Neuronal stem cell (in vitro differentiated cells): ENCODE results near the gene RAB12.

Source experiments
- DNase-seq: peaks from one replicate; pipeline ENCODE4 v3.0.0-alpha.2; 2013; ENCODE audit warnings: low spot score
- H2AFZ ChIP-seq: one replicate; pipeline ENCODE4 v1.6.1; 2013; ENCODE audit warnings: mild to moderate bottlenecking, low read length, inconsistent platforms
- H2AK5ac ChIP-seq: 2 replicates; pipeline ENCODE4 v1.6.1; 2013; ENCODE audit warnings: low read depth, mild to moderate bottlenecking, inconsistent platforms, low read length, moderate library complexity, mixed read lengths
- H2BK120ac ChIP-seq: 2 replicates; pipeline ENCODE4 v1.6.1; 2013; ENCODE audit warnings: low read depth, mild to moderate bottlenecking, inconsistent platforms, low read length, moderate library complexity, mixed read lengths
- H2BK12ac ChIP-seq: one replicate; pipeline ENCODE4 v1.6.1; 2013; ENCODE audit warnings: low read length, inconsistent platforms
- H2BK15ac ChIP-seq: 2 replicates; pipeline ENCODE4 v1.6.1; 2013; ENCODE audit warnings: mild to moderate bottlenecking, low read length, inconsistent platforms, mixed read lengths
- H2BK5ac ChIP-seq: one replicate; pipeline ENCODE4 v1.6.1; 2013; ENCODE audit warnings: inconsistent platforms, mild to moderate bottlenecking, low read length, moderate library complexity
- H3K14ac ChIP-seq: one replicate; pipeline ENCODE4 v1.6.1; 2013; ENCODE audit warnings: low read length, inconsistent platforms
- H3K18ac ChIP-seq: 2 replicates; pipeline ENCODE4 v1.6.1; 2013; ENCODE audit warnings: low read length, inconsistent platforms
- H3K23ac ChIP-seq: 2 replicates; pipeline ENCODE4 v1.6.1; 2013; ENCODE audit warnings: low read depth, mild to moderate bottlenecking, mixed read lengths, low read length, inconsistent platforms; ENCODE audit not compliant: poor library complexity
- H3K27ac ChIP-seq: replicated peaks from 3 replicates; pipeline ENCODE4 v1.5.1; 2013; ENCODE audit warnings: low read length, inconsistent platforms
- H3K27me3 ChIP-seq, 3 experiments: 2 replicates each; pipeline ENCODE4 v1.6.1; 2013; ENCODE audit warnings: low read length in 3 of 3, mild to moderate bottlenecking in 2 of 3, inconsistent platforms in 1 of 3, low read depth in 1 of 3, mixed read lengths in 1 of 3, moderate library complexity in 1 of 3; ENCODE audit not compliant: control insufficient read depth in 3 of 3, insufficient read depth in 3 of 3
- H3K36me3 ChIP-seq, 2 donors: replicated peaks in 1 of 2; 2 replicates each; pipeline ENCODE4 v1.6.1; 2013; ENCODE audit warnings: low read length in 2 of 2; ENCODE audit not compliant: control insufficient read depth in 2 of 2, insufficient read depth in 2 of 2
- H3K4ac ChIP-seq: 2 replicates; pipeline ENCODE4 v1.6.1; 2013; ENCODE audit warnings: inconsistent platforms, mild to moderate bottlenecking, low read length, moderate library complexity
- H3K4me1 ChIP-seq, 2 donors: 1 replicate in 1 of 2; 2 replicates in 1 of 2; pipeline ENCODE4 v1.6.1; 2013; ENCODE audit warnings: low read length in 2 of 2, low read depth in 1 of 2; ENCODE audit not compliant: control insufficient read depth in 2 of 2, insufficient read depth in 1 of 2
- H3K4me2 ChIP-seq: one replicate; pipeline ENCODE4 v1.6.1; 2013; ENCODE audit warnings: mild to moderate bottlenecking, low read length, inconsistent platforms; ENCODE audit not compliant: insufficient read depth, poor library complexity, severe bottlenecking
- H3K4me3 ChIP-seq, 2 donors: 2 replicates each; pipeline ENCODE4 v1.5.1; 2013; ENCODE audit warnings: low read length in 2 of 2, mild to moderate bottlenecking in 2 of 2, inconsistent platforms in 1 of 2, moderate library complexity in 1 of 2
- H3K79me1 ChIP-seq: one replicate; pipeline ENCODE4 v1.6.1; 2013; ENCODE audit warnings: low read depth, mild to moderate bottlenecking, inconsistent platforms, low read length, moderate library complexity
- H3K9ac ChIP-seq: one replicate; pipeline ENCODE4 v1.6.1; 2013; ENCODE audit warnings: mild to moderate bottlenecking, low read depth, low read length, inconsistent platforms; ENCODE audit not compliant: poor library complexity
- H3K9me3 ChIP-seq, 2 donors: replicated peaks in 1 of 2; 2 replicates each; pipeline versions ENCODE3 to v1.6.1; 2013; ENCODE audit warnings: low read length in 2 of 2, mild to moderate bottlenecking in 2 of 2, inconsistent platforms in 1 of 2, low read depth in 1 of 2, mixed read lengths in 1 of 2, moderate library complexity in 1 of 2; ENCODE audit not compliant: control insufficient read depth in 2 of 2, insufficient read depth in 1 of 2
- H4K8ac ChIP-seq: one replicate; pipeline ENCODE4 v1.6.1; 2013; ENCODE audit warnings: low read depth, mild to moderate bottlenecking, inconsistent platforms, low read length, moderate library complexity
- H4K91ac ChIP-seq: one replicate; pipeline ENCODE4 v1.6.1; 2013; ENCODE audit warnings: low read length, low read depth, mild to moderate bottlenecking, inconsistent platforms; ENCODE audit not compliant: poor library complexity
- WGBS, 2 donors: extraction: QIAGEN DNeasy Blood & Tissue Kit; methylation state at CpG; one replicate each; pipeline ENCODE4 v1.1.7; 2013; ENCODE audit warnings: missing lambda C conversion rate in 2 of 2, mixed read lengths in 1 of 2; ENCODE audit not compliant: insufficient read length in 2 of 2, insufficient replicate concordance in 1 of 2; ENCODE audit errors: extremely low coverage in 2 of 2; 5-methylcytosine and 5-hydroxymethylcytosine counted together

The RAB12 gene

DNA sequence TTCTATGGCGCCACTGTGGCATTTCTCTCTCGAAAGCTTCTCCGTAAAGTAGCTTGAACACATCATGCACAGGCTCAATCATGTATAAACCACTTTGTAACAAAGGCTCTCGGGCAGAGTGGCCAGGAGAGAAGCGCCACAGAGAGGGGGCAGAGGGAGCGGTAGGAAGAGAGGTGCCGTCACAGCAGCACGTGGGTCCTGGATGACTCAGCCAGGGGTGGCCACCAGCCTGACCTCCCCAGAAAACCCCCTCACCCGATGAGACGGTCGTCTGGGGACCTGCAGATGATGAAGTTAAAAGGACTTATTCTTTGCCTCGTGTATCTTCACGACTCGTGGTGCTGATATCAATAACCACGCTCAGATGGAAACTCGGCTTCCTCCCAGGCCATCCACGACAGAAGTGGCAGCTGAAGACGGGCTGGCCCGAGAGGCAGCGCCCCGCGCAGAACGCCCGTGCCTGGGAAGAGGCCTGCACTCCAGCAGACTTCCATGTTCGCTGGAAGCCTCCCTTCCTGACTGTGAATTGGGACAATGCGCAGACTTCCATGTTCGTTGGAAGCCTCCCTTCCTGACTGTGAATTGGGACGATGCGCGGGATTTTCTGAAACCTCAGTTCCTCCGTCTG lies 49.7 kb downstream of the RAB12 start:
- DNase-seq = no peak
- peaks cover 16 to 34% of the 10 kb centered on the region in 2 donors for H3K4me1 ChIP-seq
- H3K23ac ChIP-seq = no peak overlapping the region
- peak overlapping the region; percentile 5 for H2BK12ac ChIP-seq
- H3K4ac ChIP-seq = no peak overlapping the region
- H3K9me3 ChIP-seq = no peaks in the 10 kb centered on the region
- no peak overlapping the region for H2AFZ ChIP-seq
- no peak overlapping the region for H3K27ac ChIP-seq
- no peak overlapping the region for H2AK5ac ChIP-seq
- no peaks in the 10 kb centered on the region for H3K27me3 ChIP-seq
- H4K8ac ChIP-seq = no peak overlapping the region
- no CpG with 5 or more reads among the region's 31 CpGs for WGBS, 2 donors
- no peak overlapping the region for H3K4me3 ChIP-seq
- H3K4me2 ChIP-seq = no peak overlapping the region
- no peak overlapping the region for H4K91ac ChIP-seq
- H2BK15ac ChIP-seq = peak overlapping the region; percentile 39
- H3K9ac ChIP-seq = no peak overlapping the region
- peak overlapping the region; percentile 34 for H3K18ac ChIP-seq
- H3K14ac ChIP-seq = no peak overlapping the region
- no peak overlapping the region for H2BK120ac ChIP-seq
- no peaks in the 10 kb centered on the region for H3K36me3 ChIP-seq
- H2BK5ac ChIP-seq = no peak overlapping the region
- H3K79me1 ChIP-seq = no peaks in the 10 kb centered on the region

DNA sequence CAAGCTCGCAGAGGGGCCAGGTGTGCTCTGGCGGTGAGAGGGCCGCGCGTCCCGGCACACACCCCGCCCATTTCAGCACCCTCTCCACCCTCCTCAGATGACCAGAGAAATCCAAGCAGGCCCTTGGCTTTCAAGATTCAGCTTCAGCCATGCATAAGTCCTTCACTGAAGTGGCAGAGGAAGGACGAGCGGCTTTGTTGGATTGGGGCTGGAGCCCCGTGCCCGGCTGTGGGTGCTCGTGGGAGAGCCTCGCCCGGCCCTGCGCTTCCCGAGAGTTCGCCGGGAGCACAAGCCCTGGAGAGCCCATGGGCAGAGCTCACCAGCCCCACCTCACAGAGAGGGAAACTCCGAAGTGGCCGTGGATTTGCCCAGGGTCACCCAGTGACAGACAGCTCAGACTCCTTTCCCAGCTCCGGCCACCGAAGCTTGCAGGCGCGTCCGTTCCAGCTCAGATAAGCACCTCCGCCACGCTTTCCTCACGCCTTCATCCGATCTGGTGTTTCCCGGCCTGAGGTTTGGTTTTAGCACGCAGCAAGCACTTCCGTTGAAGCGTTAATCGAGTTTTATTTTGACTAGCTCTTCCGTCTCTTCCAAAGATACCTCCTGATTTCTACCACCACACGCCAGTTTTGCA lies 50.5 kb downstream of the RAB12 start:
- Histone ChIP-seq H2BK5ac (no peak overlapping the region), H2AFZ (no peak overlapping the region), H3K18ac (peak overlapping the region; percentile 30), H3K27me3 (no peaks in the 10 kb centered on the region), H3K27ac (no peak overlapping the region), H3K14ac (no peak overlapping the region), H3K4me1 (peaks cover 16 to 34% of the 10 kb centered on the region in 2 donors), H3K36me3 (no peaks in the 10 kb centered on the region), H2BK12ac (peak overlapping the region; percentile 5), H3K4ac (no peak overlapping the region), H3K4me2 (no peak overlapping the region), H3K79me1 (no peaks in the 10 kb centered on the region), H3K4me3 (no peak overlapping the region), H4K8ac (no peak overlapping the region), H3K23ac (no peak overlapping the region), H2BK15ac (peak overlapping the region; percentile 39), H2BK120ac (no peak overlapping the region), H3K9me3 (no peaks in the 10 kb centered on the region), H4K91ac (no peak overlapping the region), H3K9ac (no peak overlapping the region), H2AK5ac (no peak overlapping the region)
- WGBS, 2 donors = no CpG with 5 or more reads among the region's 36 CpGs
- no peak for DNase-seq

DNA sequence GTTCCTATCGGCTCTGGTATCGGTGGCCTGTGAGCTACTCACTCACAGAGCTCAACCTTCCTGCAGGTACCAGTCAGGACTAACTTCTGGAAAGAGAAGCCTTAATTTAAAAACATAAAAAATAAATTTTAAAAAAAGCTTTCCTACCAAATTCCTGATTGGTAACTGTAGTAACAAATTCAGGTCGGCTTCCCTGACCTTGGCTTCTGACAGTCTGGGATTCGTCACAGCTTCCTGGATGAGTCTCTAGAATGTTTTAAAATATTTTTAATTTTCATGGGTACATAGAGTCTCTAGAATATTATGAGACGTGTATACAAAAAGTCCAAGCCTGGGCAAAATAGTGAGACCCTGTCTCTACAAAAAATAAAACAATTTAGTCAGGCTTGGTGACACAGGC lies 51.1 kb downstream of the RAB12 start:
- Histone ChIP-seq H3K4me1 (peaks cover 16 to 34% of the 10 kb centered on the region in 2 donors), H3K4ac (no peak overlapping the region), H2BK5ac (no peak overlapping the region), H3K9ac (no peak overlapping the region), H2AFZ (no peak overlapping the region), H3K18ac (no peak overlapping the region), H3K4me3 (no peak overlapping the region), H2AK5ac (no peak overlapping the region), H4K91ac (no peak overlapping the region), H3K79me1 (no peaks in the 10 kb centered on the region), H2BK15ac (no peak overlapping the region), H3K36me3 (no peaks in the 10 kb centered on the region), H2BK120ac (no peak overlapping the region), H3K27ac (no peak overlapping the region), H2BK12ac (no peak overlapping the region), H3K9me3 (no peaks in the 10 kb centered on the region), H3K14ac (no peak overlapping the region), H4K8ac (no peak overlapping the region), H3K27me3 (no peaks in the 10 kb centered on the region), H3K4me2 (no peak overlapping the region), H3K23ac (no peak overlapping the region)
- DNase-seq = no peak
- WGBS, 2 donors = no CpG with 5 or more reads among the region's 5 CpGs

DNA sequence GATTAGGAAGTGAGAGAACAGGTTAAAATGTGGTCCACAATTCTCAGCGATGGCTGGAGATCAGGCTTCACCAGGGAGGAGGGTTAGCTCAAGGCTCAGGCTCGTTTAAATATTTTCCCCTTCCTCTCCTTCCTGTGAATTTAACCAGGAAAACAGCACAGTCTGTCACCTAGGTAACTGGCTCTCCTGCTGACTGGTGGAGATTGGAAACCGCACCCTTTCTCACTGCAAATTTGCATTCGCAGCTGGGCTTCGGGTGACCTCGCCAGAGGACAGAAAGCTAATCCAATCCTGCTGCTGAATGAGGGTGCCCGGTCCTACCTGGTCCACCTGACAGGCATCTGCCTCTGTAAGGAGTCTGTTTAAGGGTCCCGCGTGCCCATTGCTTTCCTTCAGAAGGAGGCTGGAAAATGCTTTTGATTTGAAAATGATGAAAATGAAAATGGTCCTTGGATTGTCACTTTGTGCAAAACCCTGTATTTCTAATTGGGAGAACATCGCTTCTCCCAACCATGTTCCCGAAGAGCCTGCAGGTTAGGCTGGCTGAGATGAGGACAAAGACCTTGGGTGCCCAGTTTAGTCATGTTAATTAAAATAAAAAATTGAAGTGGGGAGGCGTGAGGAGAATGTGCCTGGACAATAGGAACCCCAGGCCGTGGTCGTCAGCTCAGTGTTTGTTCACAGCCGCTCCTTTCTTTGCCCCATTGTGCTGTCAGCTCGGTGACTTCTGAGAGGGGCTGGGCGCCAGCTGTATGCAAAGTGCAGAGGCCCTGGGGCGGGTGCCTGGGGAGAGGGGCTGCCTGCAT lies 52.7 kb downstream of the RAB12 start:
- no peak overlapping the region for H2BK15ac ChIP-seq
- H3K36me3 ChIP-seq = no peaks in the 10 kb centered on the region
- H4K8ac ChIP-seq = no peak overlapping the region
- H3K4me3 ChIP-seq = peak overlapping the region in 1 of 2 donors; percentile 37
- peak overlapping the region; percentile 68 for H3K4me2 ChIP-seq
- no peak overlapping the region for H2AK5ac ChIP-seq
- no peak overlapping the region for H3K9ac ChIP-seq
- no peaks in the 10 kb centered on the region for H3K27me3 ChIP-seq
- no peak overlapping the region for H3K27ac ChIP-seq
- no peak overlapping the region for H3K18ac ChIP-seq
- H3K4ac ChIP-seq = no peak overlapping the region
- H2BK120ac ChIP-seq = no peak overlapping the region
- no CpG with 5 or more reads among the region's 18 CpGs for WGBS, 2 donors
- H3K14ac ChIP-seq = no peak overlapping the region
- peak; percentile 56 for DNase-seq
- peak overlapping the region; percentile 76 for H2AFZ ChIP-seq
- no peak overlapping the region for H2BK12ac ChIP-seq
- no peaks in the 10 kb centered on the region for H3K79me1 ChIP-seq
- no peak overlapping the region for H3K23ac ChIP-seq
- H3K9me3 ChIP-seq = no peaks in the 10 kb centered on the region
- no peak overlapping the region for H2BK5ac ChIP-seq
- H3K4me1 ChIP-seq = peaks cover 16 to 34% of the 10 kb centered on the region in 2 donors
- no peak overlapping the region for H4K91ac ChIP-seq
